Measurements from ENCODE around the gene ADAMTS16. TPM values are rescaled to one million over a fixed set of nuclear protein-coding genes. Genes with fewer than 3 reads are reported as not detected.

The ADAMTS16 gene
- total RNA-seq, 4 donors from 2014 or later, result 0.27 to 0.94 TPM; not detected in 2

DNA sequence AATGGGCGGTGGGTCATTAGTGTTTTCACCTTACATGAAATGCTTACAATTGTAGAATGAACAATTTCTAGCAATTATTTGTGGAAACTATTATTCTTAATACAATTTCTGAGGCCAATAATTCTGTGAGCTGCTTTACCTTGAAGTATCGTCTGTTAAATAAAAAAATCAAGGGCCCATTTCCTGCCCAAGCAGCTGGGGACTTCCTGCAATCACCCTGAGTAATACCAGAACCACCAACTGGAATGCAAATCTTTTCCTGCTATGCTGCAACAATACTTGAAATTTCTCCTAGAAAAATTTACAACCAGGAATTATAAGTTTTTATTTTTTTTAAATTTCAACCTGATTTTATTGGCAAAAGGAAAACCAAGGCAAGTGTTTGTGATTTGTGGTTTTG is 52.6 kb downstream of the ADAMTS16 start:
- Histone ChIP-seq H3K36me3 (no peaks in the 10 kb centered on the region), H3K4me3 (no peak overlapping the region), H3K27ac (no peak overlapping the region), H3K4me1 (no peaks in the 10 kb centered on the region), H3K27me3 (peaks cover 28% of the 10 kb centered on the region), H3K9me3 (no peaks in the 10 kb centered on the region)
- 33 to 58% methylated on average over 1 to 2 of the region's 2 CpGs for WGBS, 2 donors (ENCODE audit: low coverage in 1 of 2)
- TF ChIP-seq POLR2AphosphoS5 (IDR thresholded peaks at IDR 0.05), result no peak
- TF ChIP-seq EP300 (IDR thresholded peaks at IDR 0.05), result no peak
- no peak for TF ChIP-seq POLR2A (IDR thresholded peaks at IDR 0.05)
- TF ChIP-seq, protein P1, sequence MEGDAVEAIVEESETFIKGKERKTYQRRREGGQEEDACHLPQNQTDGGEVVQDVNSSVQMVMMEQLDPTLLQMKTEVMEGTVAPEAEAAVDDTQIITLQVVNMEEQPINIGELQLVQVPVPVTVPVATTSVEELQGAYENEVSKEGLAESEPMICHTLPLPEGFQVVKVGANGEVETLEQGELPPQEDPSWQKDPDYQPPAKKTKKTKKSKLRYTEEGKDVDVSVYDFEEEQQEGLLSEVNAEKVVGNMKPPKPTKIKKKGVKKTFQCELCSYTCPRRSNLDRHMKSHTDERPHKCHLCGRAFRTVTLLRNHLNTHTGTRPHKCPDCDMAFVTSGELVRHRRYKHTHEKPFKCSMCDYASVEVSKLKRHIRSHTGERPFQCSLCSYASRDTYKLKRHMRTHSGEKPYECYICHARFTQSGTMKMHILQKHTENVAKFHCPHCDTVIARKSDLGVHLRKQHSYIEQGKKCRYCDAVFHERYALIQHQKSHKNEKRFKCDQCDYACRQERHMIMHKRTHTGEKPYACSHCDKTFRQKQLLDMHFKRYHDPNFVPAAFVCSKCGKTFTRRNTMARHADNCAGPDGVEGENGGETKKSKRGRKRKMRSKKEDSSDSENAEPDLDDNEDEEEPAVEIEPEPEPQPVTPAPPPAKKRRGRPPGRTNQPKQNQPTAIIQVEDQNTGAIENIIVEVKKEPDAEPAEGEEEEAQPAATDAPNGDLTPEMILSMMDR (IDR thresholded peaks at IDR 0.05), result no peak
- no peak for ATAC-seq

DNA sequence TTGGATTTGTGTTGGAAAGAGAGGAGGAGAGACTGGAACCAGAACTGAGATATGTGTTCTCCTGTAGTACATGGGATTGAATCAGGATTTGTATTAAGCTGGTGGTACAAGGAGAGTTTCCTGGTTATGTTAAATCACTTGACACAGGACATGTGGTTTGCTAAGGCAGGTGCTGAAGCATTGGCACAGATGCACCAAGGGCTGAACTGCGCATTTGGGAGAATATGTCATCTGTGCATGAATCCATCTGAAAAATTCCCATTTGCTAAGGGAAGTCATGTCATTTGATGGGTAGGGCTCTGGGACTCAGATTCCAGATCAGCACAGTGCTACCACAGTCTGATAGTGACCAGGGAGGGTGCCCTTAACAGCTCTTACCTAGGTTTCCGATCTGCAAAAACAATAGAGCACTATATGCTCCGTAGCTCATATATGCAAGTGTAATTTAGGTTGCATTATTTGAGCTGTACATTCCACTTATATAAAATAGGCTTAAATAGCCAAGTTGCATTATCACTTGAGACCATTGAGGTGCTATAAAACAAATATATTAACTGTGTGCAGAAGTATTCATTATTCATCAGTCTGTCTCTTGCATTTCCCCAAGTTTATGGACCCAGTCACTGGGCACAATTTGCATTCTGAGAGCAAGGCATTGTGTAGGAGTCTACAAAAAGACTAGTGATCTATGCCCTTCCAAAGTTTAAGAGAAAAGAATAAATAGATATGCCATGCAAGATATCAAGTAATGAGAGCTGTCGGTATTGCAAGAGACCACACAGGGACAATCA is 55.2 kb downstream of the ADAMTS16 start:
- TF ChIP-seq, protein P1 (IDR thresholded peaks at IDR 0.05), result no peak
- no peak for TF ChIP-seq POLR2AphosphoS5 (IDR thresholded peaks at IDR 0.05)
- no peak for TF ChIP-seq POLR2A (IDR thresholded peaks at IDR 0.05)
- TF ChIP-seq EP300 (IDR thresholded peaks at IDR 0.05), result no peak
- H3K4me1 ChIP-seq, result no peaks in the 10 kb centered on the region
- no peaks in the 10 kb centered on the region for H3K36me3 ChIP-seq
- ATAC-seq, result no peak
- WGBS, 2 donors (ENCODE audit: low coverage in 1 of 2), result 88 to 90% methylated on average over 4 of the region's 4 CpGs
- H3K9me3 ChIP-seq, result no peaks in the 10 kb centered on the region
- H3K27ac ChIP-seq, result no peak overlapping the region
- H3K27me3 ChIP-seq, result peaks cover 19% of the 10 kb centered on the region
- no peak overlapping the region for H3K4me3 ChIP-seq

DNA sequence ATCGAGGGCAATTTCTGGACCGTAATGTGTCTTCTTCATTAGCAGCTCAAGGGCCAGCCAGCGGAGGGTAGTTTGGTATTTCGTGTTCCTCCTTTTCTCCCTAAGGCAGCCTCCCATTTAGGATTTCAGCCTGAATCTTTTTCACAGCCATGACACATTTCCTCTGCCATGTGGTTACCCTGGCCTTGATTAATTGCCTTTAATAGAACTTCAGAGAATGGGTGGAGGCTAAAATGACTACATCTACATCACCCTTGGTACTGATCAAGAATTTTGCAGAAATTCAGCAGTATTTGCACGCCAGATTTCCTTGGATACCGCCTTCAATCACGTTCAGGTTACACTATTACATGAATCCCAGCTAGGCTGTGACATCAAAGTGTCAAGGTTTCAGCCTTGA is 58.0 kb downstream of the ADAMTS16 start:
- Histone ChIP-seq H3K36me3 (no peaks in the 10 kb centered on the region), H3K27me3 (no peaks in the 10 kb centered on the region), H3K4me3 (no peak overlapping the region), H3K27ac (no peak overlapping the region), H3K4me1 (no peaks in the 10 kb centered on the region), H3K9me3 (no peaks in the 10 kb centered on the region)
- ATAC-seq, result no peak
- 79% methylated on average over 6 to 7 of the region's 7 CpGs for WGBS, 2 donors (ENCODE audit: low coverage in 1 of 2)
- TF ChIP-seq POLR2A (IDR thresholded peaks at IDR 0.05) (no peak), EP300 (IDR thresholded peaks at IDR 0.05) (no peak), POLR2AphosphoS5 (IDR thresholded peaks at IDR 0.05) (no peak)
- TF ChIP-seq, protein P1 (IDR thresholded peaks at IDR 0.05), result no peak

DNA sequence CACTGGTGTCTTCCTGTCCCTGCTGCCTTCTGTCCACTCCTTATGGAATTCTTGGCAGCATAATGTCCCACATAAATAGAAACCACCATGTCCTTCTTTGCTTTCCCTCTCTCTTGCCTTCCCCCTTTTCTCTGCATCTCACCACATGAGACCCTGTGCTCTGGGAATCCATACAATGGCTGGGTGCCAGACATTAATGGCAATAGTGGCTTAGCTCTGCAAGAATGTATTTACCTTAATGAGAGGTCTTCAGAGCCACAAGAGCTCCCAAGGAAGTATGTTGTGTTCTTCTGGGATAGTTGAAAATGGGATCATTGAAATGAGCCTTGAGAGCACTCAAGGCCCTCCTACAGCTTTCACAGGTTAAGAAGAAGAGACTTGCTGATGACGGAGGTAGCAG is 58.7 kb downstream of the ADAMTS16 start:
- H3K9me3 ChIP-seq, result no peaks in the 10 kb centered on the region
- no CpG with 5 or more reads among the region's 1 CpG for WGBS, 2 donors (ENCODE audit: low coverage in 1 of 2)
- H3K27me3 ChIP-seq, result no peaks in the 10 kb centered on the region
- no peak overlapping the region for H3K27ac ChIP-seq
- H3K4me1 ChIP-seq, result no peaks in the 10 kb centered on the region
- TF ChIP-seq, protein P1 (IDR thresholded peaks at IDR 0.05), result no peak
- no peak for TF ChIP-seq EP300 (IDR thresholded peaks at IDR 0.05)
- TF ChIP-seq POLR2AphosphoS5 (IDR thresholded peaks at IDR 0.05), result no peak
- TF ChIP-seq POLR2A (IDR thresholded peaks at IDR 0.05), result no peak
- ATAC-seq, result no peak
- H3K36me3 ChIP-seq, result no peaks in the 10 kb centered on the region
- no peak overlapping the region for H3K4me3 ChIP-seq

DNA sequence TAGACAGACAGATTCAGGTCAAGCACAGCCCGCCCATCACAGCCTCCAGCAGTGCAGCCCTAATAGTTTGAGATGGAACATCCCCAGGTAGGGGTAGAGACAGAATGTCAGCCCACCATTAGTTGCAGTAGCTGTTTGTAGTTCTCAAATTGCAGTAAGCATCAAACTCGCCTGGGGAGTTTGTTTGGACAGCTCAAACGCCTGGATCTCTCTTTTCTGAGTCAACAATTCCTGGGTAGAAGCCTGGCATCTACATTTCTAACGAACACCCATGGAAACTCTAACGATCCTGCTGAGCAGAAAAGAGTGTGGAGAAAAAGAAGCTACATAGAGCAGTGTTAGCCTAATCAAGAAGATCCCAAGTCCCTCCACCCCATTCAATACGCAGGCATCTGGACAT is 59.4 kb downstream of the ADAMTS16 start:
- no peaks in the 10 kb centered on the region for H3K36me3 ChIP-seq
- H3K9me3 ChIP-seq, result no peaks in the 10 kb centered on the region
- no peaks in the 10 kb centered on the region for H3K4me1 ChIP-seq
- 48% methylated on average over 6 of the region's 6 CpGs; no CpG with 5 or more reads in 1 of the 2 donors for WGBS, 2 donors (ENCODE audit: low coverage in 1 of 2)
- H3K27me3 ChIP-seq, result no peaks in the 10 kb centered on the region
- no peak overlapping the region for H3K4me3 ChIP-seq
- TF ChIP-seq, protein P1 (IDR thresholded peaks at IDR 0.05), result no peak
- no peak overlapping the region for H3K27ac ChIP-seq
- ATAC-seq, result no peak
